CD4-positive, alpha-beta T cell treated with Interleukin-4 for 4 hours (primary cell): ENCODE results near the gene ZER1.
"Not testable (repeated sequence)": the region's sequence is repeated elsewhere in the genome, so short reads cannot be mapped to it uniquely, and the experiment has no call there.

ENCODE experiments used
- DNase-seq: peaks from one replicate; pipeline ENCODE4 v3.0.0-alpha.2; 2020

The ZER1 gene

GRCh38 chr9:128786681-128787601 is 15.2 kb upstream of the ZER1 start, which contains the start of gene TBC1D13:
Gene TBC1D13, plus strand, starts transcription at chr9:128787253. Its CDS starts 101 bp downstream, at chr9:128787354.
- DNase-seq, result peak; percentile 85

- DNase-seq, result no peak
These were observed 13.7 kb upstream of the ZER1 start for GRCh38 chr9:128785427-128785826.

GRCh38 chr9:128782669-128783068 is 10.9 kb upstream of the ZER1 start:
- DNase-seq, result no peak

- no peak for DNase-seq
These were observed 9.7 kb upstream of the ZER1 start for GRCh38 chr9:128781187-128782070.

- not testable (repeated sequence) for DNase-seq
These were observed 8.4 kb upstream of the ZER1 start for GRCh38 chr9:128780093-128780492.

- no peak for DNase-seq
These were observed 3.1 kb upstream of the ZER1 start for GRCh38 chr9:128774804-128775203.

GRCh38 chr9:128773049-128773448 is 1.3 kb upstream of the ZER1 start:
- DNase-seq, result no peak

GRCh38 chr9:128771094-128771721 is 519 bp downstream of the ZER1 start:
- peak; percentile 0 for DNase-seq

GRCh38 chr9:128770286-128771030 is 1.3 kb downstream of the ZER1 start:
- DNase-seq, result no peak

GRCh38 chr9:128768606-128769005 is 3.1 kb downstream of the ZER1 start:
- no peak for DNase-seq

GRCh38 chr9:128765499-128765898 is 6.2 kb downstream of the ZER1 start:
- no peak for DNase-seq

GRCh38 chr9:128764361-128764760 is 7.4 kb downstream of the ZER1 start:
- no peak for DNase-seq

GRCh38 chr9:128762671-128763449 is 8.9 kb downstream of the ZER1 start:
- no peak for DNase-seq

- no peak for DNase-seq
These were observed 14.1 kb downstream of the ZER1 start for GRCh38 chr9:128757602-128758001.

- no peak for DNase-seq
These were observed 18.1 kb downstream of the ZER1 start for GRCh38 chr9:128753627-128754026.

GRCh38 chr9:128750926-128751595 is 20.7 kb downstream of the ZER1 start:
- no peak for DNase-seq

GRCh38 chr9:128747241-128747640 is 24.5 kb downstream of the ZER1 start:
- DNase-seq, result no peak

- DNase-seq, result no peak
These were observed 28.3 kb downstream of the ZER1 start for GRCh38 chr9:128743421-128743820.

GRCh38 chr9:128742401-128742800 is 29.3 kb downstream of the ZER1 start:
- no peak for DNase-seq

- no peak for DNase-seq
These were observed 36.4 kb downstream of the ZER1 start for GRCh38 chr9:128735373-128735772.

GRCh38 chr9:128733256-128733655 is 38.5 kb downstream of the ZER1 start:
- DNase-seq, result peak; percentile 5
